Type B pancreatic cell (in vitro differentiated cells): Measurements from ENCODE around the gene PSMA7. TPM values are rescaled to one million over a fixed set of nuclear protein-coding genes. Genes with fewer than 3 reads are reported as not detected.

Source experiments
- DNase-seq: peaks from one replicate; pipeline ENCODE4 v3.0.0; 2021; ENCODE audit warnings: mixed read lengths; ENCODE audit not compliant: unreplicated experiment; ENCODE audit errors: extremely low spot score
- H3K27ac Mint-ChIP-seq: 2 replicates; pipeline ENCODE4 v1.8.0; 2021; ENCODE audit warnings: mild to moderate bottlenecking, mixed read lengths
- H3K27me3 Mint-ChIP-seq: 2 replicates; pipeline ENCODE4 v1.8.0; 2021; ENCODE audit warnings: mixed read lengths
- H3K36me3 Mint-ChIP-seq: 2 replicates; pipeline ENCODE4 v1.8.0; 2021; ENCODE audit warnings: mixed read lengths
- H3K4me1 Mint-ChIP-seq: one replicate; pipeline ENCODE4 v1.8.0; 2021; ENCODE audit warnings: mixed read lengths; ENCODE audit not compliant: unreplicated experiment
- H3K4me3 Mint-ChIP-seq: 2 replicates; pipeline ENCODE4 v1.8.0; 2021; ENCODE audit warnings: mild to moderate bottlenecking, mixed read lengths
- H3K9me3 Mint-ChIP-seq: 2 replicates; pipeline ENCODE4 v1.8.0; 2021; ENCODE audit warnings: mixed read lengths
- CTCF ChIP-seq: fragments of 200-600 bp; sonication (generic); conservative IDR thresholded peaks from 2 replicates; pipeline ENCODE4 v1.5.0; 2021; ENCODE audit warnings: antibody characterized with exemption, mild to moderate bottlenecking
- total RNA-seq: library from RNA; stranded (reverse); gene quantifications from 2 replicates; pipeline ENCODE4 v1.2.1, GENCODE V29; 2021; ENCODE audit warnings: low replicate concordance

PSMA7 gene
- total RNA-seq, 1 donor from 2014 or later: 236 TPM

GRCh38 chr20:62168890-62169435, 25.8 kb upstream of the PSMA7 start:
- Mint-ChIP-seq H3K4me1 (no peaks in the 10 kb centered on the region), H3K27ac (no peak overlapping the region), H3K27me3 (no peaks in the 10 kb centered on the region), H3K9me3 (no peaks in the 10 kb centered on the region), H3K36me3 (peaks cover 11% of the 10 kb centered on the region), H3K4me3 (no peak overlapping the region)
- TF ChIP-seq CTCF: no peak
- no peak for DNase-seq

GRCh38 chr20:62168061-62168460, 24.9 kb upstream of the PSMA7 start:
- no peak for TF ChIP-seq CTCF
- no peaks in the 10 kb centered on the region for H3K9me3 Mint-ChIP-seq
- no peak for DNase-seq
- H3K27ac Mint-ChIP-seq: no peak overlapping the region
- H3K36me3 Mint-ChIP-seq: peaks cover 10% of the 10 kb centered on the region
- no peaks in the 10 kb centered on the region for H3K27me3 Mint-ChIP-seq
- H3K4me1 Mint-ChIP-seq: no peaks in the 10 kb centered on the region
- no peak overlapping the region for H3K4me3 Mint-ChIP-seq

- Mint-ChIP-seq H3K4me3 (no peak overlapping the region), H3K36me3 (peaks cover 10% of the 10 kb centered on the region), H3K27me3 (no peaks in the 10 kb centered on the region), H3K9me3 (no peaks in the 10 kb centered on the region), H3K4me1 (no peaks in the 10 kb centered on the region), H3K27ac (no peak overlapping the region)
- no peak for TF ChIP-seq CTCF
- no peak for DNase-seq
Measured at GRCh38 chr20:62167474-62167873, 24.3 kb upstream of the PSMA7 start.

- H3K4me3 Mint-ChIP-seq: no peak overlapping the region
- H3K27me3 Mint-ChIP-seq: no peaks in the 10 kb centered on the region
- no peak overlapping the region for H3K27ac Mint-ChIP-seq
- no peak for DNase-seq
- no peaks in the 10 kb centered on the region for H3K4me1 Mint-ChIP-seq
- H3K36me3 Mint-ChIP-seq: peaks cover 7% of the 10 kb centered on the region
- H3K9me3 Mint-ChIP-seq: no peaks in the 10 kb centered on the region
- no peak for TF ChIP-seq CTCF
Measured at GRCh38 chr20:62165762-62166399, 22.7 kb upstream of the PSMA7 start.

GRCh38 chr20:62164879-62165761, 21.9 kb upstream of the PSMA7 start:
- DNase-seq: no peak
- Mint-ChIP-seq H3K4me3 (no peak overlapping the region), H3K36me3 (peaks cover 7% of the 10 kb centered on the region), H3K4me1 (no peaks in the 10 kb centered on the region), H3K27ac (no peak overlapping the region), H3K9me3 (no peaks in the 10 kb centered on the region), H3K27me3 (no peaks in the 10 kb centered on the region)
- no peak for TF ChIP-seq CTCF
